Bronchial epithelial cell (primary cell): ENCODE data around the gene GAMT. TPM values are rescaled to one million over a fixed set of nuclear protein-coding genes. Genes with fewer than 3 reads are reported as not detected.

Source experiments
- DNase-seq: peaks from one replicate; pipeline ENCODE4 v3.0.0-alpha.2; 2010; ENCODE audit warnings: low read depth
- FAIRE-seq: peaks from 2 replicates; lab custom pipeline; 2011; peaks lifted over from hg19 to GRCh38; lab: Jason Lieb, UNC
- H3K27me3 ChIP-seq: 2 replicates; pipeline ENCODE4 v1.5.1; 2011; ENCODE audit warnings: low read length; ENCODE audit not compliant: control insufficient read depth, insufficient read depth
- H3K36me3 ChIP-seq: 2 replicates; pipeline ENCODE4 v1.5.1; 2011; ENCODE audit warnings: low read length; ENCODE audit not compliant: control insufficient read depth, insufficient read depth
- H3K4me3 ChIP-seq: 2 replicates; pipeline ENCODE4 v1.5.1; 2011; ENCODE audit warnings: mild to moderate bottlenecking, low read depth, low read length, control low read depth
- total RNA-seq: library from RNA; depleted of rRNA; stranded (reverse); fragments of >200 nt; gene quantifications from 2 replicates; pipeline ENCODE4 v1.2.1, GENCODE V29; 2014
- TF ChIP-seq, protein P1 (sequence below): IDR thresholded peaks from 2 replicates; pipeline ENCODE4 v1.5.1; 2011; ENCODE audit warnings: mild to moderate bottlenecking, moderate library complexity, low read length, control low read depth, inconsistent platforms; ENCODE audit not compliant: insufficient read depth, severe bottlenecking

GAMT gene
- total RNA-seq, 1 donor from 2014 or later, result 6.8 TPM

GRCh38 chr19:1353144-1353543, 48.2 kb downstream of the GAMT start:
- TF ChIP-seq, protein P1, sequence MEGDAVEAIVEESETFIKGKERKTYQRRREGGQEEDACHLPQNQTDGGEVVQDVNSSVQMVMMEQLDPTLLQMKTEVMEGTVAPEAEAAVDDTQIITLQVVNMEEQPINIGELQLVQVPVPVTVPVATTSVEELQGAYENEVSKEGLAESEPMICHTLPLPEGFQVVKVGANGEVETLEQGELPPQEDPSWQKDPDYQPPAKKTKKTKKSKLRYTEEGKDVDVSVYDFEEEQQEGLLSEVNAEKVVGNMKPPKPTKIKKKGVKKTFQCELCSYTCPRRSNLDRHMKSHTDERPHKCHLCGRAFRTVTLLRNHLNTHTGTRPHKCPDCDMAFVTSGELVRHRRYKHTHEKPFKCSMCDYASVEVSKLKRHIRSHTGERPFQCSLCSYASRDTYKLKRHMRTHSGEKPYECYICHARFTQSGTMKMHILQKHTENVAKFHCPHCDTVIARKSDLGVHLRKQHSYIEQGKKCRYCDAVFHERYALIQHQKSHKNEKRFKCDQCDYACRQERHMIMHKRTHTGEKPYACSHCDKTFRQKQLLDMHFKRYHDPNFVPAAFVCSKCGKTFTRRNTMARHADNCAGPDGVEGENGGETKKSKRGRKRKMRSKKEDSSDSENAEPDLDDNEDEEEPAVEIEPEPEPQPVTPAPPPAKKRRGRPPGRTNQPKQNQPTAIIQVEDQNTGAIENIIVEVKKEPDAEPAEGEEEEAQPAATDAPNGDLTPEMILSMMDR, result no peak
- DNase-seq, result no peak
- Histone ChIP-seq H3K27me3 (no peaks in the 10 kb centered on the region), H3K36me3 (peaks cover 7% of the 10 kb centered on the region), H3K4me3 (no peak overlapping the region)
- FAIRE-seq, result no peak

DNA sequence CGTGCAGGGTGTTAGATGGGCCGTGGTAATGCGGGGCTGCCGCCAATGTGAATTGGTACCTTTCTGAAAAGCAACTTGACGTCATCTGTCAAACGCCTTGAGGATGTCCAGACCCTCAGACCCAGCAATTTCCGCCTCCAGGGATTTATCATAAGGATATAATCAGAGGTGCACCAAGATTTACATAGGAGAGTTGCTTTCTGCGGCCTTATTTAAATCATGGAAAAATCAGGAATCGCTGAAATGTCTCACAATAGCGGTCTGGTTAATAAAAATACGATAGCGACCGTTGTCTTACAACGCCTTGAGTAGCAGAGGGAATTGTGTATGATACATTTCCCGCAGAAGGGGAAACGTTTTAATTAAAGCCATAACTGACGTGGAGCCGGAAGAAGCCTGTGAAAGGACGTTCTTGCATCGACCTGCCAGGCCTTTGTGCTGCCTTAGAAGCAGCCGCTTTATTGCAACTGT, 49.9 kb downstream of the GAMT start:
- DNase-seq, result no peak
- H3K4me3 ChIP-seq, result no peak overlapping the region
- no peaks in the 10 kb centered on the region for H3K36me3 ChIP-seq
- no peaks in the 10 kb centered on the region for H3K27me3 ChIP-seq
- TF ChIP-seq, protein P1, result no peak
- no peak for FAIRE-seq

- H3K27me3 ChIP-seq, result no peaks in the 10 kb centered on the region
- DNase-seq (no peak), FAIRE-seq (no peak)
- TF ChIP-seq, protein P1, result no peak
- H3K36me3 ChIP-seq, result no peaks in the 10 kb centered on the region
- H3K4me3 ChIP-seq, result no peak overlapping the region
Measured at GRCh38 chr19:1350867-1351266, 50.5 kb downstream of the GAMT start.

- FAIRE-seq (no peak), DNase-seq (no peak)
- TF ChIP-seq, protein P1, result no peak
- H3K4me3 ChIP-seq, result no peak overlapping the region
- H3K27me3 ChIP-seq, result no peaks in the 10 kb centered on the region
- H3K36me3 ChIP-seq, result no peaks in the 10 kb centered on the region
Measured at GRCh38 chr19:1349211-1349610, 52.1 kb downstream of the GAMT start.

Other genes starting within 250 kb of the GAMT start
- gene SBNO2, start 227.3 kb downstream of the GAMT start, total RNA-seq, result 16.8 and 22.8 TPM in 2 replicates
- gene STK11, start 195.8 kb downstream of the GAMT start, total RNA-seq, result 110 and 117 TPM in 2 replicates
- gene CBARP, start 163.5 kb downstream of the GAMT start, total RNA-seq, result 1.2 and 2.9 TPM in 2 replicates
- 8.7 and 14.8 TPM in 2 replicates for gene ATP5F1D, start 159.8 kb downstream of the GAMT start, total RNA-seq
- gene MIDN, start 153.0 kb downstream of the GAMT start, total RNA-seq, result 15.8 and 31.1 TPM in 2 replicates
- gene CIRBP, start 132.2 kb downstream of the GAMT start, total RNA-seq, result 317 and 370 TPM in 2 replicates
- 20.8 and 27.1 TPM in 2 replicates for gene FAM174C, start 126.0 kb downstream of the GAMT start, total RNA-seq
- not detected in 2 replicates for gene EFNA2, start 115.7 kb downstream of the GAMT start, total RNA-seq
- 101 and 109 TPM in 2 replicates for gene NDUFS7, start 17.6 kb downstream of the GAMT start, total RNA-seq
- gene DAZAP1, start 6.0 kb upstream of the GAMT start, total RNA-seq, result 115 and 128 TPM in 2 replicates
- gene RPS15, start 36.9 kb upstream of the GAMT start, total RNA-seq, result 380 and 966 TPM in 2 replicates
- gene APC2, start 48.6 kb upstream of the GAMT start, total RNA-seq, result under 0.01 TPM in 2 replicates
- gene C19orf25, start 77.7 kb upstream of the GAMT start, total RNA-seq, result 24.7 and 33.3 TPM in 2 replicates
- 0.53 and 1.7 TPM in 2 replicates for gene PCSK4, start 88.8 kb upstream of the GAMT start, total RNA-seq
- 2.1 and 3.6 TPM in 2 replicates for gene REEP6, start 89.6 kb upstream of the GAMT start, total RNA-seq
- 1.8 and 3.6 TPM in 2 replicates for gene ADAMTSL5, start 111.5 kb upstream of the GAMT start, total RNA-seq
- not detected in 2 replicates for gene PLK5, start 122.5 kb upstream of the GAMT start, total RNA-seq
- gene MEX3D, start 166.8 kb upstream of the GAMT start, total RNA-seq, result 34.2 and 43.4 TPM in 2 replicates
- 64.3 and 75.3 TPM in 2 replicates for gene MBD3, start 191.3 kb upstream of the GAMT start, total RNA-seq
- gene UQCR11, start 203.9 kb upstream of the GAMT start, total RNA-seq, result 43.4 and 113 TPM in 2 replicates